GM12878 (cell line): ENCODE data around the gene MKRN1. TPM values are rescaled to one million over a fixed set of nuclear protein-coding genes. Genes with fewer than 3 reads are reported as not detected.
A peak's percentile ranks its signal among the peaks of the same experiment; 100 is the strongest.

Experiments
- CBX3 ChIP-seq: fragments of 200-600 bp; sonication (generic); IDR thresholded peaks from 2 replicates; pipeline ENCODE4 v1.6.1; 2016; ENCODE audit warnings: low read depth, borderline replicate concordance
- CHD2 ChIP-seq: IDR thresholded peaks from 2 replicates; pipeline ENCODE4 v1.6.1; 2011; ENCODE audit warnings: low read depth, low read length, improper control_type of control experiment, borderline replicate concordance
- HDAC2 ChIP-seq: fragments of 200-600 bp; sonication (generic); IDR thresholded peaks from 2 replicates; pipeline ENCODE4 v1.6.1; 2017
- IKZF2 ChIP-seq, 2 experiments: fragments of 450-650 bp; IDR thresholded peaks; 2 replicates each; pipeline ENCODE4 v1.6.1; 2017; ENCODE audit warnings: mild to moderate bottlenecking in 2 of 2, moderate library complexity in 2 of 2
- JUND ChIP-seq: IDR thresholded peaks from 2 replicates; pipeline ENCODE4 v1.6.1; 2012; ENCODE audit warnings: low read depth, mild to moderate bottlenecking, low read length, improper control_type of control experiment, moderate library complexity
- KLF5 ChIP-seq: fragments of 450-650 bp; IDR thresholded peaks from 2 replicates; pipeline ENCODE4 v1.6.1; 2014; ENCODE audit warnings: mild to moderate bottlenecking; ENCODE audit not compliant: partially characterized antibody
- NBN ChIP-seq: fragments of 450-650 bp; IDR thresholded peaks from 2 replicates; pipeline ENCODE4 v1.6.1; 2016
- NFYA ChIP-seq: IDR thresholded peaks from 2 replicates; pipeline ENCODE4 v1.6.1; 2011; ENCODE audit warnings: low read depth, mild to moderate bottlenecking, low read length, improper control_type of control experiment, borderline replicate concordance
- PML ChIP-seq: IDR thresholded peaks from 2 replicates; pipeline ENCODE4 v1.6.1; 2012; ENCODE audit warnings: low read length, inconsistent platforms
- POLR2AphosphoS2 ChIP-seq: IDR thresholded peaks from 2 replicates; pipeline ENCODE4 v1.6.1; 2011; ENCODE audit warnings: low read depth, mild to moderate bottlenecking, low read length, improper control_type of control experiment, moderate library complexity
- RAD21 ChIP-seq: IDR thresholded peaks from 2 replicates; pipeline ENCODE4 v1.6.1; 2011; ENCODE audit warnings: mild to moderate bottlenecking, low read depth, low read length, moderate library complexity; ENCODE audit not compliant: insufficient read depth
- RFX5 ChIP-seq: IDR thresholded peaks from 2 replicates; pipeline ENCODE4 v1.6.1; 2011; ENCODE audit warnings: low read depth, low read length, improper control_type of control experiment
- SREBF2 ChIP-seq: IDR thresholded peaks from 2 replicates; pipeline ENCODE4 v1.6.1; 2012; ENCODE audit warnings: mild to moderate bottlenecking, low read length
- SRF ChIP-seq, 2 experiments: IDR thresholded peaks; 2 replicates each; pipeline ENCODE4 v1.6.1; 2011; ENCODE audit warnings: low read depth in 2 of 2, low read length in 2 of 2, mild to moderate bottlenecking in 1 of 2, moderate library complexity in 1 of 2
- STAT3 ChIP-seq: IDR thresholded peaks from 2 replicates; pipeline ENCODE4 v1.6.1; 2011; ENCODE audit warnings: low read depth, low read length, improper control_type of control experiment
- TARDBP ChIP-seq: IDR thresholded peaks from 2 replicates; pipeline ENCODE4 v1.6.1; 2016; ENCODE audit warnings: borderline replicate concordance
- ZNF274 ChIP-seq: IDR thresholded peaks from one replicate; pipeline ENCODE4 v1.8.0; 2011; ENCODE audit not compliant: insufficient read length, insufficient read depth
- ZSCAN29 ChIP-seq: fragments of 450-650 bp; IDR thresholded peaks from 2 replicates; pipeline ENCODE4 v1.6.1; 2017; ENCODE audit warnings: mild to moderate bottlenecking, moderate library complexity
- polyA plus RNA-seq, 11 experiments: library from polyadenylated mRNA; depleted of rRNA in 4 of 11; unstranded in 6 of 11; stranded (reverse) in 5 of 11; fragments of >200 nt; fragmentation: Nextera tagmentation in 4 of 11; fragmentation: Illumina TruSeq in 1 of 11; extraction: Ambion mirVana in 4 of 11; extraction: Trizol in 1 of 11; gene quantifications; 1 replicate in 1 of 11; 2 replicates in 10 of 11; pipeline versions ENCODE4 v1.2.1 to v1.2.3, GENCODE V29; 2011 to 2016; ENCODE audit warnings: inconsistent platforms in 2 of 11, missing spikeins in 2 of 11, low read depth in 1 of 11
- total RNA-seq, 4 experiments: library from RNA; depleted of rRNA in 3 of 4; stranded (reverse); fragments of >200 nt in 3 of 4; fragmentation: Illumina TruSeq in 1 of 4; extraction: Trizol in 1 of 4; gene quantifications; 2 replicates each; pipeline versions ENCODE4 v1.2.1 to v1.2.3, GENCODE V29; 2013 to 2021
- TF ChIP-seq, protein P1 (sequence below): IDR thresholded peaks from 2 replicates; pipeline ENCODE4 v1.6.1; 2012; ENCODE audit warnings: low read depth, low read length, improper control_type of control experiment
- TF ChIP-seq, protein P2 (sequence below): fragments of 450-650 bp; IDR thresholded peaks from 2 replicates; pipeline ENCODE4 v1.6.1; 2017; ENCODE audit warnings: antibody characterized with exemption, mild to moderate bottlenecking, moderate library complexity
- TF ChIP-seq, protein P3 (sequence below): IDR thresholded peaks from 2 replicates; pipeline ENCODE4 v1.6.1; 2012; ENCODE audit warnings: low read depth, low read length, improper control_type of control experiment
- TF ChIP-seq, protein P4 (sequence below): IDR thresholded peaks from 2 replicates; pipeline ENCODE4 v1.6.1; 2012; ENCODE audit warnings: improper control_type of control experiment, low read depth, low read length; ENCODE audit not compliant: insufficient replicate concordance

Gene MKRN1
- total and polyA plus RNA-seq, 10 of the 15 experiments (the other 5 are each of a cell fraction or from before 2014, with no cell fraction given) = 19.1 to 61.3 (median 50.6) TPM

DNA sequence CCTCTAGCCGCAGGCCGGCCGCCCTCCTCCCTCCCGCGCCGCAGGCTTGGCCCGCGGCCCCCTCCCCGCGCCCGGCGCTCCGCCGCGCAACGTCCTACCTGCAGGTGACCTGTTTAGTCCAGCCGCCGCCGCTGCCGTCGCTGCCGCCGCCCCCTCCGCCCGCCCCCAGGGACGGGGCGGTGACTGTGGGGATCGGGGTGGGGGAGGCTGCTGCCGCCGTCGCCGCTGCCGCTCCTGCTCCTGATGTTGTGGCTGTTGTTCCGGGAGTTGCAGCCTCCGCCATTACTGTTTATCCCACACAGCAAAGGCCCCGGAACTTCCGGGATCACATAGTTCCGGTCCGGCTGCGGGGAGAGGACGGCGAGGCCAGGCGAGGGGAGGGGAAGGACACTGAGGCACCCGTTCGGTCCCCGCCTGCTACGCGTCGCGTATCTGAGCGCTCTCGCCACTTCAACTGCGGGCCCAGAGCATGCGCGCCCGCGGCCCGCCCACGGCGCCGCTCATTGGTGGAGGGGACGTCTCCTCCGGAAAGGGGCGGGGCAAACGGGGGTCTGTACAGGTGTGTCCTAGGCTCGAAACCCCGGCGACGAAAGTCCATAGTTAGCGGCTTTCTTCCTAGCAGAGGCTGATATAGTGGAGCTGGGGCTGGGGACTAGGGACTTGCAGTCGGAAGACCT, at the start of gene MKRN1 (continued):
- TF ChIP-seq IKZF2 (IDR thresholded peaks at IDR 0.05) (no peak), JUND (no peak), POLR2AphosphoS2 (0 out of 2 replicates have a peak, but pooled peaks have one; percentile 59), TARDBP (no peak), SREBF2 (no peak), ZSCAN29 (no peak), CBX3 (no peak), RAD21 (no peak), SRF (IDR thresholded peaks at IDR 0.05; ENCODE audit: low read depth in 2 of 2, low read length in 2 of 2) (no peak), HDAC2 (no peak), PML (no peak), ZNF274 (no peak), NFYA (no peak), RFX5 (peak; percentile 57; the same call in 1 of the 2 replicates), STAT3 (no peak), NBN (0 out of 2 replicates have a peak, but pooled peaks have one; percentile 32), KLF5 (no peak), CHD2 (no peak)
- TF ChIP-seq, protein P1, sequence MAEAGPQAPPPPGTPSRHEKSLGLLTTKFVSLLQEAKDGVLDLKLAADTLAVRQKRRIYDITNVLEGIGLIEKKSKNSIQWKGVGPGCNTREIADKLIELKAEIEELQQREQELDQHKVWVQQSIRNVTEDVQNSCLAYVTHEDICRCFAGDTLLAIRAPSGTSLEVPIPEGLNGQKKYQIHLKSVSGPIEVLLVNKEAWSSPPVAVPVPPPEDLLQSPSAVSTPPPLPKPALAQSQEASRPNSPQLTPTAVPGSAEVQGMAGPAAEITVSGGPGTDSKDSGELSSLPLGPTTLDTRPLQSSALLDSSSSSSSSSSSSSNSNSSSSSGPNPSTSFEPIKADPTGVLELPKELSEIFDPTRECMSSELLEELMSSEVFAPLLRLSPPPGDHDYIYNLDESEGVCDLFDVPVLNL = no peak
- TF ChIP-seq, protein P2, sequence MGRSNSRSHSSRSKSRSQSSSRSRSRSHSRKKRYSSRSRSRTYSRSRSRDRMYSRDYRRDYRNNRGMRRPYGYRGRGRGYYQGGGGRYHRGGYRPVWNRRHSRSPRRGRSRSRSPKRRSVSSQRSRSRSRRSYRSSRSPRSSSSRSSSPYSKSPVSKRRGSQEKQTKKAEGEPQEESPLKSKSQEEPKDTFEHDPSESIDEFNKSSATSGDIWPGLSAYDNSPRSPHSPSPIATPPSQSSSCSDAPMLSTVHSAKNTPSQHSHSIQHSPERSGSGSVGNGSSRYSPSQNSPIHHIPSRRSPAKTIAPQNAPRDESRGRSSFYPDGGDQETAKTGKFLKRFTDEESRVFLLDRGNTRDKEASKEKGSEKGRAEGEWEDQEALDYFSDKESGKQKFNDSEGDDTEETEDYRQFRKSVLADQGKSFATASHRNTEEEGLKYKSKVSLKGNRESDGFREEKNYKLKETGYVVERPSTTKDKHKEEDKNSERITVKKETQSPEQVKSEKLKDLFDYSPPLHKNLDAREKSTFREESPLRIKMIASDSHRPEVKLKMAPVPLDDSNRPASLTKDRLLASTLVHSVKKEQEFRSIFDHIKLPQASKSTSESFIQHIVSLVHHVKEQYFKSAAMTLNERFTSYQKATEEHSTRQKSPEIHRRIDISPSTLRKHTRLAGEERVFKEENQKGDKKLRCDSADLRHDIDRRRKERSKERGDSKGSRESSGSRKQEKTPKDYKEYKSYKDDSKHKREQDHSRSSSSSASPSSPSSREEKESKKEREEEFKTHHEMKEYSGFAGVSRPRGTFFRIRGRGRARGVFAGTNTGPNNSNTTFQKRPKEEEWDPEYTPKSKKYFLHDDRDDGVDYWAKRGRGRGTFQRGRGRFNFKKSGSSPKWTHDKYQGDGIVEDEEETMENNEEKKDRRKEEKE = no peak
- TF ChIP-seq, protein P3, sequence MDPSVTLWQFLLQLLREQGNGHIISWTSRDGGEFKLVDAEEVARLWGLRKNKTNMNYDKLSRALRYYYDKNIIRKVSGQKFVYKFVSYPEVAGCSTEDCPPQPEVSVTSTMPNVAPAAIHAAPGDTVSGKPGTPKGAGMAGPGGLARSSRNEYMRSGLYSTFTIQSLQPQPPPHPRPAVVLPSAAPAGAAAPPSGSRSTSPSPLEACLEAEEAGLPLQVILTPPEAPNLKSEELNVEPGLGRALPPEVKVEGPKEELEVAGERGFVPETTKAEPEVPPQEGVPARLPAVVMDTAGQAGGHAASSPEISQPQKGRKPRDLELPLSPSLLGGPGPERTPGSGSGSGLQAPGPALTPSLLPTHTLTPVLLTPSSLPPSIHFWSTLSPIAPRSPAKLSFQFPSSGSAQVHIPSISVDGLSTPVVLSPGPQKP = peak; percentile 64
- TF ChIP-seq, protein P4, sequence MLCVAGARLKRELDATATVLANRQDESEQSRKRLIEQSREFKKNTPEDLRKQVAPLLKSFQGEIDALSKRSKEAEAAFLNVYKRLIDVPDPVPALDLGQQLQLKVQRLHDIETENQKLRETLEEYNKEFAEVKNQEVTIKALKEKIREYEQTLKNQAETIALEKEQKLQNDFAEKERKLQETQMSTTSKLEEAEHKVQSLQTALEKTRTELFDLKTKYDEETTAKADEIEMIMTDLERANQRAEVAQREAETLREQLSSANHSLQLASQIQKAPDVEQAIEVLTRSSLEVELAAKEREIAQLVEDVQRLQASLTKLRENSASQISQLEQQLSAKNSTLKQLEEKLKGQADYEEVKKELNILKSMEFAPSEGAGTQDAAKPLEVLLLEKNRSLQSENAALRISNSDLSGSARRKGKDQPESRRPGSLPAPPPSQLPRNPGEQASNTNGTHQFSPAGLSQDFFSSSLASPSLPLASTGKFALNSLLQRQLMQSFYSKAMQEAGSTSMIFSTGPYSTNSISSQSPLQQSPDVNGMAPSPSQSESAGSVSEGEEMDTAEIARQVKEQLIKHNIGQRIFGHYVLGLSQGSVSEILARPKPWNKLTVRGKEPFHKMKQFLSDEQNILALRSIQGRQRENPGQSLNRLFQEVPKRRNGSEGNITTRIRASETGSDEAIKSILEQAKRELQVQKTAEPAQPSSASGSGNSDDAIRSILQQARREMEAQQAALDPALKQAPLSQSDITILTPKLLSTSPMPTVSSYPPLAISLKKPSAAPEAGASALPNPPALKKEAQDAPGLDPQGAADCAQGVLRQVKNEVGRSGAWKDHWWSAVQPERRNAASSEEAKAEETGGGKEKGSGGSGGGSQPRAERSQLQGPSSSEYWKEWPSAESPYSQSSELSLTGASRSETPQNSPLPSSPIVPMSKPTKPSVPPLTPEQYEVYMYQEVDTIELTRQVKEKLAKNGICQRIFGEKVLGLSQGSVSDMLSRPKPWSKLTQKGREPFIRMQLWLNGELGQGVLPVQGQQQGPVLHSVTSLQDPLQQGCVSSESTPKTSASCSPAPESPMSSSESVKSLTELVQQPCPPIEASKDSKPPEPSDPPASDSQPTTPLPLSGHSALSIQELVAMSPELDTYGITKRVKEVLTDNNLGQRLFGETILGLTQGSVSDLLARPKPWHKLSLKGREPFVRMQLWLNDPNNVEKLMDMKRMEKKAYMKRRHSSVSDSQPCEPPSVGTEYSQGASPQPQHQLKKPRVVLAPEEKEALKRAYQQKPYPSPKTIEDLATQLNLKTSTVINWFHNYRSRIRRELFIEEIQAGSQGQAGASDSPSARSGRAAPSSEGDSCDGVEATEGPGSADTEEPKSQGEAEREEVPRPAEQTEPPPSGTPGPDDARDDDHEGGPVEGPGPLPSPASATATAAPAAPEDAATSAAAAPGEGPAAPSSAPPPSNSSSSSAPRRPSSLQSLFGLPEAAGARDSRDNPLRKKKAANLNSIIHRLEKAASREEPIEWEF = no peak
